HL-60 (cell line): Measurements from ENCODE around the gene AGBL4.

Source experiments
- DNase-seq, 2 experiments: peaks; one replicate each; pipeline ENCODE4 v3.0.0-alpha.2; 2010 to 2020; ENCODE audit warnings: low read depth in 1 of 2, low spot score in 1 of 2
- H3K27ac ChIP-seq: fragments of 250-450 bp; sonication (Bioruptor Pico); replicated peaks from 2 replicates; pipeline ENCODE4 v1.5.1; 2020; ENCODE audit warnings: mild to moderate bottlenecking, moderate library complexity
- H3K27me3 ChIP-seq: fragments of 250-450 bp; sonication (Bioruptor Pico); 2 replicates; pipeline ENCODE4 v1.5.1; 2021; ENCODE audit warnings: mild to moderate bottlenecking, moderate library complexity; ENCODE audit not compliant: insufficient read depth, poor library complexity, severe bottlenecking
- H3K4me3 ChIP-seq: replicated peaks from 2 replicates; pipeline ENCODE4 v1.5.1; 2011; ENCODE audit warnings: mild to moderate bottlenecking, control low read depth, low read length; ENCODE audit not compliant: insufficient read depth
- GABPA ChIP-seq: IDR thresholded peaks from 2 replicates; pipeline ENCODE4 v1.6.1; 2012; ENCODE audit warnings: low read depth
- POLR2AphosphoS5 ChIP-seq: IDR thresholded peaks from 2 replicates; pipeline ENCODE4 v1.6.1; 2012; ENCODE audit warnings: low read depth
- SPI1 ChIP-seq: IDR thresholded peaks from 2 replicates; pipeline ENCODE4 v1.6.1; 2012; ENCODE audit warnings: low read depth, mild to moderate bottlenecking, borderline replicate concordance
- long read RNA-seq: library from polyadenylated mRNA; unstranded; transcript quantifications from one replicate; pipeline ENCODE4 v2.0.0, GENCODE V29; 2020
- TF ChIP-seq, protein P1 (sequence below): IDR thresholded peaks from 2 replicates; pipeline ENCODE4 v1.6.1; 2012; ENCODE audit warnings: low read depth; ENCODE audit not compliant: insufficient replicate concordance
- TF ChIP-seq, protein P2 (sequence below): IDR thresholded peaks from one replicate; pipeline ENCODE4 v1.5.1; 2011; ENCODE audit warnings: low read length, control low read depth, inconsistent platforms; ENCODE audit not compliant: insufficient read depth

AGBL4 gene
- long read RNA-seq, partial matches to known transcripts: 0 of 1 reads
- long read RNA-seq, other reads (novel, unspliced or antisense): 1 of 1 reads

- Histone ChIP-seq H3K4me3 (no peak within 1 kb of the TSS), H3K27me3 (peaks cover 7% of the 10 kb centered on the region), H3K27ac (no peak within 1 kb of the TSS)
- TF ChIP-seq, protein P1, sequence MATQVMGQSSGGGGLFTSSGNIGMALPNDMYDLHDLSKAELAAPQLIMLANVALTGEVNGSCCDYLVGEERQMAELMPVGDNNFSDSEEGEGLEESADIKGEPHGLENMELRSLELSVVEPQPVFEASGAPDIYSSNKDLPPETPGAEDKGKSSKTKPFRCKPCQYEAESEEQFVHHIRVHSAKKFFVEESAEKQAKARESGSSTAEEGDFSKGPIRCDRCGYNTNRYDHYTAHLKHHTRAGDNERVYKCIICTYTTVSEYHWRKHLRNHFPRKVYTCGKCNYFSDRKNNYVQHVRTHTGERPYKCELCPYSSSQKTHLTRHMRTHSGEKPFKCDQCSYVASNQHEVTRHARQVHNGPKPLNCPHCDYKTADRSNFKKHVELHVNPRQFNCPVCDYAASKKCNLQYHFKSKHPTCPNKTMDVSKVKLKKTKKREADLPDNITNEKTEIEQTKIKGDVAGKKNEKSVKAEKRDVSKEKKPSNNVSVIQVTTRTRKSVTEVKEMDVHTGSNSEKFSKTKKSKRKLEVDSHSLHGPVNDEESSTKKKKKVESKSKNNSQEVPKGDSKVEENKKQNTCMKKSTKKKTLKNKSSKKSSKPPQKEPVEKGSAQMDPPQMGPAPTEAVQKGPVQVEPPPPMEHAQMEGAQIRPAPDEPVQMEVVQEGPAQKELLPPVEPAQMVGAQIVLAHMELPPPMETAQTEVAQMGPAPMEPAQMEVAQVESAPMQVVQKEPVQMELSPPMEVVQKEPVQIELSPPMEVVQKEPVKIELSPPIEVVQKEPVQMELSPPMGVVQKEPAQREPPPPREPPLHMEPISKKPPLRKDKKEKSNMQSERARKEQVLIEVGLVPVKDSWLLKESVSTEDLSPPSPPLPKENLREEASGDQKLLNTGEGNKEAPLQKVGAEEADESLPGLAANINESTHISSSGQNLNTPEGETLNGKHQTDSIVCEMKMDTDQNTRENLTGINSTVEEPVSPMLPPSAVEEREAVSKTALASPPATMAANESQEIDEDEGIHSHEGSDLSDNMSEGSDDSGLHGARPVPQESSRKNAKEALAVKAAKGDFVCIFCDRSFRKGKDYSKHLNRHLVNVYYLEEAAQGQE: no peak
- TF ChIP-seq GABPA: no peak
- no peak for TF ChIP-seq SPI1
- no peak for TF ChIP-seq POLR2AphosphoS5
- TF ChIP-seq, protein P2, sequence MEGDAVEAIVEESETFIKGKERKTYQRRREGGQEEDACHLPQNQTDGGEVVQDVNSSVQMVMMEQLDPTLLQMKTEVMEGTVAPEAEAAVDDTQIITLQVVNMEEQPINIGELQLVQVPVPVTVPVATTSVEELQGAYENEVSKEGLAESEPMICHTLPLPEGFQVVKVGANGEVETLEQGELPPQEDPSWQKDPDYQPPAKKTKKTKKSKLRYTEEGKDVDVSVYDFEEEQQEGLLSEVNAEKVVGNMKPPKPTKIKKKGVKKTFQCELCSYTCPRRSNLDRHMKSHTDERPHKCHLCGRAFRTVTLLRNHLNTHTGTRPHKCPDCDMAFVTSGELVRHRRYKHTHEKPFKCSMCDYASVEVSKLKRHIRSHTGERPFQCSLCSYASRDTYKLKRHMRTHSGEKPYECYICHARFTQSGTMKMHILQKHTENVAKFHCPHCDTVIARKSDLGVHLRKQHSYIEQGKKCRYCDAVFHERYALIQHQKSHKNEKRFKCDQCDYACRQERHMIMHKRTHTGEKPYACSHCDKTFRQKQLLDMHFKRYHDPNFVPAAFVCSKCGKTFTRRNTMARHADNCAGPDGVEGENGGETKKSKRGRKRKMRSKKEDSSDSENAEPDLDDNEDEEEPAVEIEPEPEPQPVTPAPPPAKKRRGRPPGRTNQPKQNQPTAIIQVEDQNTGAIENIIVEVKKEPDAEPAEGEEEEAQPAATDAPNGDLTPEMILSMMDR: no peak
- no peak for DNase-seq
Observed at GRCh38 chr1:50023292-50024159, at the start of gene AGBL4. AGBL4 (minus strand) TSS chr1:50023954.

DNA sequence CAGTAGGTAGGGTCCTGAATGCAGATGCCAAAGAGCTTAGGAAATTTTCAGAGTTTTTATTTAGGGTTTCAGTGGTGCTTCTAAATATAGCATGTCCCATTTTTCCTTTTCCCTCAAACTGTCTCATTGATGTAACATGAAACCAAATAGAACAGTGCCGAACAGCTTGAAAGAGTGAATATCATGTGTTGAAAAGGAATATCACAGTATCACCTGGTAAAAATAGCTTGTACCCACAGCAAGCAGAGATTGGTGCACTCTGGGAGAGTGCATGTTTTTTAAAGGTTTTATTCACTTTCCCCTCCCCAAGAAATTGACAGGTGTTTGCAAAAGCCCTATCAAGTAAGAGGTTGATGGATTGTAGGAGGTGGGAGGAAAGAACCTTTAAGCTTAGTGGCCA is 43.1 kb upstream of the AGBL4 start:
- no peak for DNase-seq
- Histone ChIP-seq H3K27me3 (no peaks in the 10 kb centered on the region), H3K4me3 (no peak overlapping the region), H3K27ac (no peak overlapping the region)
- TF ChIP-seq, protein P1: no peak
- TF ChIP-seq SPI1 (no peak), GABPA (no peak), POLR2AphosphoS5 (no peak)
- TF ChIP-seq, protein P2: no peak

DNA sequence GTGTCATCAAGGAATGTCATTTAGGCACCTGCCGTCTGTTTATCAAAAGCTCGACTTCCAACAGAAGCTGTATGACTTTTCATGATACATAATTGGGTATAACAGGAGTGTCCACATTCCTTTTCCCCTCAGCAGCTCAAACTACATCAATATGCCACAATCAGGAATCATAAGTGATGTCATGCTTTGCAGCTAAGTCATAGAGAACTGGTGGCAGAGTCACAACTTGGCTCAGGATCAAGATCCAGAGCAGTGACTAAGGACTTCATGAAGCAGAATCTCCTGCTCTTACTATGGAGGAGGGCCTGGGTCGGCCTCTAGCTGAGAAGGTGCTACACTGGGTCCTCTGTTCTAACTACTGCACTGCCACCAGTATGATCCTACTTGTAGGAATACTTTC is 36.5 kb upstream of the AGBL4 start:
- Histone ChIP-seq H3K27me3 (no peaks in the 10 kb centered on the region), H3K4me3 (no peak overlapping the region), H3K27ac (no peak overlapping the region)
- no peak for DNase-seq
- TF ChIP-seq GABPA: no peak
- no peak for TF ChIP-seq POLR2AphosphoS5
- TF ChIP-seq, protein P1: no peak
- TF ChIP-seq, protein P2: no peak
- no peak for TF ChIP-seq SPI1
